AG09319 (cell line): ENCODE measurements around the gene COL9A1.

Source experiments
- DNase-seq: peaks from one replicate; pipeline ENCODE4 v3.0.0-alpha.2; 2010; ENCODE audit warnings: low read depth; ENCODE audit errors: extremely low read depth
- CTCF ChIP-seq: IDR thresholded peaks from 2 replicates; pipeline ENCODE4 v1.5.1; 2011; ENCODE audit warnings: low read depth, mild to moderate bottlenecking, inconsistent platforms, low read length, moderate library complexity

COL9A1 gene

DNA sequence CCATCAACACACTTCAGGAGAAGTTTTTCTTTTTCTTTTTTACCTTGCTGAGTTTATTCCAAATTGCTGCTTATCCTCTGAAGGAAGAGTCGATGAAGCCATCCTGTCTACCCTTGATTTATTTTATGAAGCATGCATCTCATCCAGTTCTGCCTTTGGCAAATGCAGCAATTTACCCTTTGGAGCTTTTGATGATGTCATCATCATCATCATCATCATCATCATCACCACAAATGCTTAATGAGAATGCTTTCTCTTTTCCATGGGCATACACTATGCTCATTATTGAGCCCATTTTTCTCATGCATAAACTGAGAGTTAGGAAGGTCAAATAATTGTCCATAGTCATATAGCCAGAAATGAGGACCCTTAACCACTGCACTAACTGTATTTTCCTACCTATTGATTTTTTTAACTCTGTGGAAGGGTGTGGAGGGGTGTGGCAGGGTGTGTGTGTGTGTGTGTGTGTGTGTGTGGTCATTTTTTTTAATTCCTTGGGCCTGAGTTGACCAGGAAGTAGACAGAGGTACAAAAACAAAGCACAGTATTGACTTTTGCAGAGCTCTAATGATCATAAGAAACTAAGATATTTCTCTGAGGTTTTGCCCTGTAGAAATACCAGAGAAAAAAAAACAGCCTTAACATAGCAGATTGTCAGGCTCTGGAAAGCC, 82.8 kb downstream of the COL9A1 start:
- no peak for DNase-seq
- TF ChIP-seq CTCF = no peak

DNA sequence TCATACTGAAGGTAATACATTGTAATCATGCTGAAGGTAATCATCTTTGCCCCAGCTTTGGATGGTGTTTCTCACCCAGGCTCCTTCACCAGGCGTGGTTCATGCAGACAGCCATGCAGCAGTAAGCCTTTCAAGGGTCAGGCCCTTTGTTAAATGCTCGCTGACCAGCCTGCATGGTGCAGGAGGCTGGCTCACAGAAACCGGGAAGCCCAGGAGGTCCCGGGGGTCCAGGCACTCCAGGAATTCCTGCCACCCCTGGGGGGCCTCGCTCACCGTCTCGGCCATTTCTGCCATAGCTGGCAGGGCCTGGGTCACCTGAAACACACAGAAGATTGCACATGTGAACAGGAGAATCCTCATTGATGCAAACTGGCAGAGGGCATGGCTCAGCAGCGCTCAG, 86.1 kb downstream of the COL9A1 start:
- no peak for DNase-seq
- TF ChIP-seq CTCF = no peak

DNA sequence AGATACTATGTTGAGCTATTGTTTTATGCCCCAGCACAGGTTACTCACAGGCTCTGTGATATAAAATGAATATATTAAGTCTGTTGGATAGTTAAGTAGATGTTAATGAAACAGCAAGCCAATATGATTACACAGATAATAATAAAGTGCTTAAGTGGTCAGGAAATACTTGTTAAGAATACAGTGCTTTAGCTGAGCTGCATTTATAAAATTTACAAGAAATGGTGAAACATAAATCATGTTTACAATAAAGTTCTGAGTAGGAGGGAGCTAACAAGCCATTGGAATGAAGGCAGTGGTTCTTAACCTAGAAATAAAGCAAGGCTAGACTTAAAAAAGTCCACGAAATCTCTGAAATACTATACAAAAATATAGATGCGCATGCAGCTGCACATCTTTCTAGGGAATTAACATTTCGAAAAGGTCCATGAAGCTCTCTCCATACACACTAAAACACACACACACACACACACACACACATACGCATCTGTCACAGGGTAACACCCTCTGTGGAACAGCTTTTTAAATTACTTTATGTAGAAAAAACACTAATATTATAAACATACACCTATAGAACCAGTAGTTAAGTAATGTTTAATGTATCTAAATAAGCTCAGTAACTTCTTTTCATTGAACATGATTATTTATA, 87.3 kb downstream of the COL9A1 start:
- no peak for DNase-seq
- no peak for TF ChIP-seq CTCF

DNA sequence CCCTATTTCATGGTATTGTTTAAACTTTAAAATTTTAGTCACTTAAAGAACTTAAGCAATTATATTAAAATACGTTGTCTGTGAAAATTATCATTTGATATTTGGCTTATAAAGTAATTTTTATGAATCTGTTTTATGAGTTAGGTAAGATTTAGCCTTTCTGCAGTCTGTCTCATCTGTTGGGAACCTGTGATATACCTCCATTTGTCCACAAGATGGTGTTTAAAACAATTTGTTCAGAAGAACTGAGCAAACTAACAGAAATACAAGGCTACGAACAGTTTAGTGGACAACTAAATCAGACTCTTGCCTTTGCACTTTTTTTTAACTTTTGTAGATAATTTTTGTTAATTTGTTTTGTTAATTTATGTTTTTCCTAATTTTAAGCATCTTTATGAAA, 92.4 kb downstream of the COL9A1 start:
- TF ChIP-seq CTCF = no peak; the same call in 1 of the 2 replicates
- no peak for DNase-seq

DNA sequence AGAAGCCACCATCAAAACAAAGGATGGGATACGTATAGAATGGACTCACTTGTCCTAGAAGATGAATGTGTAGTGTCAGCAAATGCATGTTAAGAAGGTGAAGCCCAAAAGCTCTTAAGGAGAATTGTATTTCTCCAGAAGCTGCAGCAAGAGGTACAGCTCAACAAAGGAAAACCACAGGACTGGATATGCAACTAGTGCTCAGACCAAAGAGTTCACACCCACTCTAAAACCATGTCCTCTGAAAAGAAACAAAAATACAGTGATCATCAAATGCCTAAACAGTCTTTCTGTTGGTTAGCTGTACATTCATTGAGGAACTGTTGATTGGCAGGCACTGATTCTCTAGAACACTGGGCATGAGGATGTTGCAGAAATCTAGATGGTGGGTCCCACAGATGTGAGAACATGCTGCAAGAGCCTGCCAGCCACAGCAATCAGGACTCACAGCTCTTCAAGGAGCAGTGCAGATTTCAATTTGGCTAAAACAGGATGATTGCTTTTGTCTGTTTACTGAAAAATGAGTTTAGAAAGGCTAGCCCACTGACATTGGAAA, 94.6 kb downstream of the COL9A1 start:
- no peak for TF ChIP-seq CTCF
- DNase-seq = no peak

- TF ChIP-seq CTCF = no peak
- no peak for DNase-seq
Measured at GRCh38 chr6:70198785-70199184, 104.1 kb downstream of the COL9A1 start.

GRCh38 chr6:70196531-70196930, 106.4 kb downstream of the COL9A1 start:
- no peak for DNase-seq
- no peak for TF ChIP-seq CTCF
